OCI-M2 (cell line): ENCODE data around the gene CD34.
"Not testable (repeated sequence)": the region's sequence is repeated elsewhere in the genome, so short reads cannot be mapped to it uniquely, and the experiment has no call there.

Experiments
- DNase-seq: peaks from one replicate; lab custom pipeline; 2025; ENCODE audit not compliant: unreplicated experiment; lab: John Stamatoyannopoulos, UW

The CD34 gene

DNA sequence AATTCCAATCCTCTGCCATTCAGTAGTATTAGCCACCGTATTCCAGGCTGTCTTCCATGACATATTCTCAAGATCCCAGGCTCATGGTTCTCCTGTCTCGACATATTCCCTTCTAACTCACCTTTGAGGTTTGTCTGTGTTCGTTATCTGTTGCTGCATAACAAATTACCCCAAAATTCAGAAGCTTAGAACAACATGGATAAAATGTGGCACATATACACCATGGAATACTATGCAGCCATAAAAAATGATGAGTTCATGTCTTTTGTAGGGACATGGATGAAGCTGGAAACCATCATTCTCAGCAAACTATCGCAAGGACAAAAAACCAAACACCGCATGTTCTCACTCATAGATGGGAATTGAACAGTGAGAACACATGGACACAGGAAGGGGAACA lies 33.0 kb downstream of the CD34 start:
- DNase-seq, result not testable (repeated sequence)

DNA sequence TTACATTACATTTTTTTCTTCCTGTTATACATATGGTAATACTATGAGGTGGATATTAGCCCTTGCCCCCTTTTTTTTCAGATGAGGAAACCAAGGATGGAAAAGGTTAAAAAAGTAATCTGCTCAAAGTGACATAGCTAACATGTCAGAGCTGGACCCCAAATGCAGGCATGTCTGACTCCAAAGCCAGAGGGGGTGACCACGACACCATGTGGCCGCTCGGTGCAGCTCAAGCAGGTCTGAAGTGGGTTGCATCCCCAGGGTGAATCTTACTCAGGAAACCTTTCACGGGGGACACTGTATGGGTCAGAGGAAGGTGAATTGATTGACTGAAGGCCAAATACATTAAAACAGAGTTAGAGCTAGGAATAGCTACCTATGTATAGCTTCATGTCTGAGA lies 34.8 kb downstream of the CD34 start:
- no peak for DNase-seq

DNA sequence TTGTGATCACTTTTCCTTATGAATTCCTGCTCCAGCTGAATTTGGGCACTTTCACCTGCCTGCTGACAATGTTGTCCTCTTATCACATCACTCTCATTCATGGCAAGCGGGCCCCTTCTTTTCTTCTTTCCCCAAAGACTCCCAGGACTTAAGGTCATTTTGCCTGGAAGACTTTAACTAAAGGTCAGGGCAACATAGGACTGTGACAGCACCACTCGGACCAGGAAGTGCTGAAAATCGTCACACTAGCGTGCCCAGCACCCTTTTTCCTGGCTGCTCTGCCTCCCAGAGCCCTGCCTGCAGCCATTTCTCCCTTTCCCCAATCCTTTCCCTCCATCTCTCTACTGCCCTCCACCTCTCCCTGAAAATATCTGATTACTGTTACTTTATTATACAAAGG lies 35.4 kb downstream of the CD34 start:
- no peak for DNase-seq

- no peak for DNase-seq
Observed at GRCh38 chr1:207873055-207873890, 37.7 kb downstream of the CD34 start.

- DNase-seq, result no peak
Observed at GRCh38 chr1:207872621-207873020, 38.3 kb downstream of the CD34 start.

DNA sequence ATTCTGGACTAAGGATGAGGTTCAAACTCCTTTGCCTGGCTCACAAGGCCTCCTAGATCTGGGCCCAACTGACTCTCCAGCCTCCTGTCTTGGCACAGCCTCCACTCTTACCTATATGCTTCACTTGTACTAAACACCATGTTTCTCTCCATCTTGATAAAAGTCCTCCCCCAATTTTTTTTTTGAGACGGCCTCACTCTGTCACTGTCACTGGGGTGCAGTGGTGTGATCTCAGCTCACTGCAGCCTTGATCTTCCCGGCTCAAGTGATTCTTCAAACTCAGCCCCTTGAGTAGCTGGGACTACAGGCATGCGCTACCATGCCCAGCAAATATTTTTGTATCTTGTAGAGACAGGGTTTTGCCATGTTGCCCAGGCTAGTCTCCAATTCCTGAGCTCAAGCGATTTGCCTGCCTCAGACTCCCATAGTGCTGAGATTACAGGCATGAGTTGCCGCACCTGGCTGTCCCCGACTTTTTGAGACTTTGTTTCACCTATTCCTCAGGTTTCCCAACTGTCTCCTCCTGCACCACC lies 39.7 kb downstream of the CD34 start:
- no peak for DNase-seq

DNA sequence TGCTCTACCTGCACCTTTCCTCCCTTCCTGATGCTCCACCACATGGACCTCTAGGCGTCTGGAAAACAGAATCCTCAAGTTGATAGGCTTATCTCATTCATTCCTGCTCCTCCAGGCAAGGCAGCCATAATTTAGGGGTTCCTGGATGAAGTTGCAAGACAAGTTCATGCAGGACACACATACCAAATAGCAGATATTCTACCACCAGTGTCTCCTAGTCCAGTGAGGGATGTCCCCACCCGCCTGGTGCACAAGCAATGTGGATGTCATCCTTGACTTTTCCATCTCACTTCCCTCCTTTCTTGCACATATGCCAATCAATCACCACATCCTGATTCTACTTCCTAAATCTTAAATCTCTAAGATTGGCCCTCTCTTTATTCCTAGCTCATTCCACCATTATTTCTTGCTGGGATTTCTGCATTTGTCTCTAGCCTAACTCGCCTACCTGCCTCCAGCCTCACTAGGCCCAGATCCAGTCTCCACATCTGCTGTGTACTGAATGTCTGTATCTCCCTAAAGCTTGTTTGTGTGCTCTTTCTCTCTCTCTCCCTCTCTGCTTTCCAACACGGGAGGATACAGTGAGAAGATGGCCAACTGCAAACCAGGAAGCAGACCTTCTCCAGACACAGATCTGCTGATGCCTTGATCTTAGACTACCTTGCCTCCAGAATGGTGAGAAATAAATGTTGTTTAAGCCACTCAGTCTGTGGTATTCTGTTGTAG lies 40.5 kb downstream of the CD34 start:
- DNase-seq, result no peak

GRCh38 chr1:207869859-207870258 lies 41.1 kb downstream of the CD34 start:
- no peak for DNase-seq

DNA sequence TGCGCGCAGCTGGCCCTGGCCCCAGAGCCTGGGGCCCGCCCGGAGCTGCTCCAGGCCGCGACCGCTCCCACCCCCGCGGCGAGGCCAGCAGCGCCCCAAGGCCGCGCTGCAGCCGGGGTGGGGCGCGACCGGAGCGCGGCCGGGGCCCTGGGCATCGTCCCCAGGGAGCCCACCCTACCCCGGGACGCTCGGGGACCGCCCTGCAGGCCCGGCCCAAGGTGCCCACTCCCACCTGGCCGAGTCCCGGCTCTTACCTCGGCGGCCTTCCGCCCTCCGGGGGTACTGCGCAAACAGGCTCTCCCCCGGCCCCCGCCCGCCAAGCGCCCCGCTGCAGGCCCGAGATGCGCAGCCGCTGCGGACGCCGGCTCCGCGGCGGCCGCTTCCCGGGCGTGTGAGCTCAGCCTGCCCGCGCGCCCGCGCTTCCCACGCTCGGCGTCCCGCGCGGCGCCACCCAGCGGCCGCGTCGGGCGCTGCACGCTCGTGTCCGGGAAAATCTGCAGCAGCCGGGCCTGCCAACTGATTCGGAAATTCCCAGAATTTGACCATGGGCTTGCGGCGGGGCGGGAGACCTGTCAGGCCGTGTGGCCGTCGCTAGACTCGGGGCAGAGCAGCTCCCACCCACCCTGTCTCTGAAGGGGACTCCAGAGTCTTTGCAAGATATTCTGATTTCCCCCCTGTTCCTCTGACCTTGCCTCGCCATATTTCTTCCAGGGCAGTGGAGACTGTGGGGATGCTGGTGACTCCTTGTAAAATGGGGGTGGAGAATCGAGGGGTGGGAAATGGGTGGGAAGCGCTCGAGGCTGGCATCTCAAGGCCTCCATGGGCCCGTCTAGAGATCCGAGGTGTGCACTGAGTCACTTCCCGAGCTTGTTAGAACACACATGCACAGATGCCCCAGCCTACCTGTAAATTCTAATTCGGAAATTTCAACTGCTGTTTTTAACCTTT lies 41.9 kb downstream of the CD34 start:
- DNase-seq, result no peak

DNA sequence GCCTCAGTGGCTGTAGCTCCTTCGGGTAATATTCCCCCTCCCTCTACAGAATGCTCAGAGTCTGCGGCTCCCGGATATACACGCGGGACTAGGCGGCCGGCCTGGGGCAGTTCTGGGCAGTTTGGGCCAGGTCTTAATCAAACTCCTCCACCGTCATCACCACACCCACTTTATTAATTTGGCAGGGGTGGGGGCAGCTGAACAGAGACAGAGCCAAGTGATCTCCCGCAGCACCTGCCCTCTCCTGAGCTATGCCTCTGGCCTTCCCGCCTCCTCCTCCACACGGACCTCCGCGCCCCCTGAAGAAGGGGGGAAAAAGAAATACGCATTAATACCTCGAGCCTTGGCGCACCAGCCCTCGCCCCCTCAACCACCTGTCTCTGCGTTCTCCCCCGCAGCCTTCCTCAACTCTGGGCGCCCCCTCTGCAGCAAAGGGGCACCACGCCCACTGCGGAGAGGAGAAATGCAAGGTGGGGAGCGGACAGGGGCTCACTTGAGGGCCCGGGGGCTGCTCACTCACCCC lies 42.6 kb downstream of the CD34 start:
- no peak for DNase-seq

GRCh38 chr1:207867136-207868109 lies 43.5 kb downstream of the CD34 start:
- DNase-seq, result no peak

- DNase-seq, result no peak
Observed at GRCh38 chr1:207866471-207867135, 44.3 kb downstream of the CD34 start.

- no peak for DNase-seq
Observed at GRCh38 chr1:207863893-207864535, 46.9 kb downstream of the CD34 start.

- no peak for DNase-seq
Observed at GRCh38 chr1:207862241-207862787, 48.6 kb downstream of the CD34 start.

DNA sequence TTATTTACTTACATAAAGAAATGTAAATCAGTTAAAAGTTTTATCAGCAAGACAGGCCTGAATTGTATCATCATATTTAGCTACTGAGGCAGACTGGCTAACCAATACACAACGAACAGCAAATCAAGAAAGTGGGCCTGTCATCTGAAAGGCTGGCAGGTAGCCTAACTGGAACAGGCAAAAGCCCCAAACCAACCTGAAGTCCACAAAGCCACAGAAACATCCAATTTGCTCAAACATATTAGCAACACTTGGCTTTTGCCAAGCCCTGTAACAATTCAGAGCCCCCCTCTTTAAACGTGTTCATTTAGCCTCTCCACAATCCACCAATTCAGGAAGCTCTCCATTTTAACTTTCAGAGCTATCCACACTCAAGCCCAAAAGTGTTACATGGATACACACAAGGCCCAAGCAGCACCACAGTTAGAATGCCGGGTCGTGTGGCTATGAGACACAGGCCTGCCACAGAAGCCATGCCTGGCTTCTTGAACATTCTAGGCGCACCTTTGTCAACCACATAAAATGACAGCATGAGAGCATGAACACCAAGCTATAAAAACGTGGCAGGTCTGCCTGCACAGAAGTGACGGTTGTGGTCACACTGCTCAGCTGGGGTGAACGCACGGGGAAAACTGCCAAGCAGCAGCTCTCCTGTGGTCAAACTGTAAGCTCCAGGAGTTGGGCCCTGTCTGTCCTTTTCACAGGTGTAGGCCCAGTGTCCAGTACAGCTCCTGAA lies 49.3 kb downstream of the CD34 start:
- no peak for DNase-seq

- no peak for DNase-seq
Observed at GRCh38 chr1:207860531-207860930, 50.4 kb downstream of the CD34 start.

- no peak for DNase-seq
Observed at GRCh38 chr1:207858806-207859205, 52.1 kb downstream of the CD34 start.

GRCh38 chr1:207858281-207858680 lies 52.6 kb downstream of the CD34 start:
- DNase-seq, result no peak
